Activated naive CD4-positive, alpha-beta T cell (primary cell): ENCODE data around the gene RHOF.
"Not testable (repeated sequence)": the region's sequence is repeated elsewhere in the genome, so short reads cannot be mapped to it uniquely, and the experiment has no call there.

Experiments used
- DNase-seq, 4 experiments: peaks; one replicate each; lab custom pipeline; 2025; lab: John Stamatoyannopoulos, UW

RHOF gene

DNA sequence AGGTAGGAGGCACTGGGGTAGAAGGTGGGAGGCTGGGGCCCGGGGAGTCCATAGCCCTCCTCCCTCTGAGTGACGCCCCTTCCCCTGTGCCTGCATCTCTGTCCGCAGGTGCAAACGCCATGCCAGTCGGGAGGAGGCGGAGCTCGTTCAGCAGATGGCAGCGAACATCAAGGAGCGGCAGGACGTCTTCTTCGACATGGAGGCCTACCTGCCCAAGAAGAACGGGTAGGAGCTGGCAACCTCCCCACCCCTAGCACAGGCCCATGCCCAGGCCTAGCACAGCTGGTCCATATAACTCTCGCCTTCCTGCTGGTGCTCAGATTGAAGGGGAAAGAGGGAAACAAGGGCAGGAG is 45.3 kb downstream of the RHOF start:
- DNase-seq = no peak

DNA sequence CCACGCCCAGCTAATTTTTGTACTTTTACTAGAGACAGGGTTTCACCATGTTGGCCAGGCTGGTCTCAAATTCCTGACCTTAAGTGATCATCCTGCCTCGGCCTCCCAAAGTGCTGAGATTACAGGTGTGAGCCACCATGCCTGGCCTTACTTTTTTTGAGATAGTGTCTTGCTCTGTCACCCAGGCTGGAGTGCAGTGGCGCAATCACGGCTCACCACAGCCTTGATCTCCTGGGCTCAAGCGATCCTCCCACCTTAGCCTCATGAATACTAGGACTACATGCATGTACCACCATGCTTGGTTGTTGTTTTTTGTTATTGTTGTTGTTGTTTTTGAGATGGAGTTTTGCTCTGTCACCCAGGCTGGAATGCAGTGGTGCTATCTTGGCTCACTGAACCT is 47.9 kb downstream of the RHOF start:
- not testable (repeated sequence) for DNase-seq

DNA sequence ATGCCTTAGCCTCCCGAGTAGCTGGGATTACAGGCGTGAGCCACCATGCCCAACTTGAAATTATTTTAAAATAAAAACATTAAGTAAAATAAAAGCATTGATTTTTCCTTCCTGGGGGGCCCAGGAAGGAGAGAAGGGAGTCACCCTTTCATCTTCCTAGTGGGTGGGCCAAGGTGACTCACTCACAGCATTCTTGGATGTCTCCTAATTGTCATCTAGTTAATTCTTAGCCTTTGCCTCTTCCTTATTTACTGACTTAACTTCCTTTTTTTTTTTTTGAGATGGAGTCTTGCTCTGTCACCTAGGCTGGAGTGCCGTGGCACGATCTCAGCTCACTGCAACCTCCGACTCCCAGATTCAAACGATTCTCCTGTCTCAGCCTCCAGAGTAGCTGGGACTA is 51.7 kb downstream of the RHOF start:
- DNase-seq = no peak

DNA sequence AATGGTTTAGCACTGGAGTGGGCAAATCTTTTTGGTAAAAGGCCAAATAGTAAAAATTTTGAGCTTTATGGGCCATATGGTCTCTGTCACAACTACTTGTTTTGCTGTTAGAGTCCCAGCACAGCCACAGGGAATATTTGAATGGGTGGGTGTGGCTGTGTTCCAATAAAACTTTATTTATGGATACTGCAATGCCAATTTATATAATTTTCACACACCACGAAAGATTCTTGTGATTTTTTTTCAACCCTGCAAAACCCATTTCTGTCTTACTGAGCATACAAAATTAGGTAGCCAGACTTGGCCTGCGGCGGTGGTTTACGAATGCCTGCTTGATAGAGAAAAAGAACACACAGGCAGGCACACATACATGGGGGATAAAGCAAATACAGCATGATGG is 52.6 kb downstream of the RHOF start:
- no peak for DNase-seq

DNA sequence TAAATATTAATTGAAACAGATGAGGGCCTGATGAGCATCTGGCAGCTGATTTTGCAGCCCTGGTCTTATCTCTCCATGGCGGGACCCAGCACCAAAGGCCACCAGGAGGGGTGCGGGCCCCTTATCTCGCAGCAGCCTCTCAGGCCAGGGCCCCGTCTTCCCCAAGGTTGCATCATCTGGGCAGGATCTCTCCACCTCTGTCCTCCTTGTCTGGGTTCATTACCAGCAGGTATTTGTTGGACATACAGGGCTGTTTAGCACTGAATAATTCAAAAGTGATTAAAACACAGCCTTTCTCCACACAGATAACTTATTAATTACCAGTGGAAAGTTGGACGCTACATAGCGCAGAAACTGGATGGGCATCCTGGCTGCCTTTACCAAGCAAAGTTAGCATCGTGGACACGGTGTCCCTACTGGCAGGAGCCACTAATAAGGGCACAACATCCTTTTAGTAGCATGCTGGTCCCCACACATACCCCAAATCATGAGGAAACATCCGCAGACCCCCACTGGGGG is 55.1 kb downstream of the RHOF start:
- DNase-seq = no peak

DNA sequence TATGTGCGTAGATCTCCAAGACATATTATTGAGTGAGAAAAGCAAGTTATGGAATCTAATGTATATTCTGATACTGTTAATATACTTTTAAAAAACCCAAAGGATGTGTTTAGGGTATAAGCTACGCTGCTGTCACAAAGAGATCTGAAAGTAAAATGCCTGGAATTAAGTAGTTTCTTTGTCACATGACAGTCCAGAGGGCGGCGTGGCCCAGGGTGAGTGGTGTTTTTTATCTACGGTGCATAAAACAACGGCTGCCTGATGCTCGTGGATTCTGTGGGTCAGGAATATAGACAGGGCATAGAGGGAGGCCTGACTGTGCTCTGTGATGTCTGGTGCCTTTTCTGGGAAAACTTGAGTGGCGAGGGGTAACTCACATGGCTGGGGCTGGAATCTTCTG is 59.6 kb downstream of the RHOF start:
- DNase-seq = no peak

DNA sequence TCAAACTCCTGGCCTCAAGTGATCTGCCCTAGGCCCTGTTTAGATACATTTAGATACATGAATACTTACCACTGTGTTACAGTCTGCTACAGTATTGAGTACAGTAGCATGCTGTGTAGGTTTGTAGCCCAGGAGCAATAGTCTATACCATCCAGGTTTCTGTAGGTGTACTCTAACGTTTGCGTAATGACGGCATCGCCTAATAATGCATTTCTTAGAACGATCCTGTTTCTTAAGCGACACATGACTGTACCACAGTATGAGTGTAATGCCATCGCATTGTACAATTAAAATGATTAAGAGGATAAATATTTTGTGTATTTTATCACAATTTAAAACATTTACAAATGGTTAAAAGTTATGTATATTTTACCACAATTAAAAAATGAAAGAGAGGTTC is 62.0 kb downstream of the RHOF start:
- no peak for DNase-seq

DNA sequence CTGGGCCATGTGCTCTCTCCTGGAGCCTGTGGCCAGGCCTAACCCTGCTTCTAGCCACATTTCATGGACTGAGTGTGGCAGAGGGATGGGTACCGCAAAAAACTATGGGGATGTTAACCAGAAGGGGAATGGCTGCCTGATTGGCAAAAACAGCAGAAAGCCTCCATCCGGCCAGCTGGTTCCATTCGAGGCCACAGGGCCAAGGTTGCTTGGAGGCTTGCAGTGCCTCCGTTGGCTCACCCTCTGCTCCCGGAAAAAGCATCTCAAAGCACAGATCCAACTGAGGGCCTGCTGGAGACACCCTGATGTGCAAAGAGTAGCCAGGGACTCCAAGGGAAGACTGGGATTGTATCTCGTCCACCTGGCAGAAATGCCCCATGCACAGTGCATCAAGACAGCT is 64.5 kb downstream of the RHOF start:
- no peak for DNase-seq
